Astrocyte of the hippocampus (primary cell): ENCODE measurements around the gene SP110.
"Not testable (repeated sequence)": the region's sequence is repeated elsewhere in the genome, so short reads cannot be mapped to it uniquely, and the experiment has no call there.

ENCODE experiments used
- DNase-seq: peaks from one replicate; pipeline ENCODE4 v3.0.0; 2011; ENCODE audit warnings: low read depth, low spot score

Gene SP110

DNA sequence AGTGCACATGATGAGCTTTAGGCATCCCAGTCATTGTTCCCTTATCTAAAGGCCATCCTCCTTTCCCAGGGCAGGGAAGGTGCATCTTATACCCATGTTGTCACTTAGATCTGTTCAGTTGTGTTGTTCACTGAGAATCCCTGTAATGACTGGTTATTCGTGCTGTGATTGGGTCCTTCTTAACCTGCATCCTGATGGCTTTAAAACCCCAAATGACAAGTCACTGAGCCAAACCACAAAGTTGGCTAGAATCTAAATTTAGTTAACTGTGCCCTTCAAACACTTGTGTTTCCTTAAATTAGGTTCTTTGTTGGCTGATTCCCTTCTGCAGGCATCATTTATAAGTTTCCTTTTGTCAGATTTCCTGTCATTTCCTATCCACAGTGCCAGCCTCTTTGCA lies 92.6 kb downstream of the SP110 start:
- DNase-seq = no peak

DNA sequence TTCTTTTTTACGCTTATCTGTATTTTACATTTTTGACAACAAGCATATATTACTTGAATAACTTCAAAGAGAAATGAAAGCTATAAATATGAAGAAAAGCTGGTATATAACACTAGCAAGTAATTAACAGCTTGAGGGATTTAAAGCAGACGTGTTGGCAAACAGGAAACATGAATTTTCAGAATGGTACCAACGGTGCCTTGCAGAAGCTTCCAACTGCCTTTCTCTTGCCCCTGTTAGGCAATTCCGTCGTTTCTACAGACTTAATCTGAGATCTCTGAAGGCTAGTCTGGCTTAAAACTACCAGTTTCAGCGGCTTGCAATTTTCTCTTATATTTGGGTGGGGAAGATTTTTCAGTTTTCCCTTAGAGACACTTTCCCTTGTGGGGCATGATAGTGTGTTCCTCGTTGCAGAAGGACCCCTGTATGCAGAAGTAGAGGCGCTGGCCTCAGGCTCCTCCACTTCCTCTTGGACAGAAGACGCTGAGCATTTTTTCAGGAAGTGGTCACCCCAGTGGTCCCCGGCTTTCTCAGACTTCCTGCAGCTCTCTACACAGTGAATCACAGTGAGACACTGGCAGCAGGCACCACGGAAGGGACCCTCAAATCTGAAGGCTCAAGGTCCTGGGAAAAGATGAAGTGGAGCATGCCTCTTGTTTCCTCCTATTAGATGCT lies 94.9 kb downstream of the SP110 start:
- no peak for DNase-seq

DNA sequence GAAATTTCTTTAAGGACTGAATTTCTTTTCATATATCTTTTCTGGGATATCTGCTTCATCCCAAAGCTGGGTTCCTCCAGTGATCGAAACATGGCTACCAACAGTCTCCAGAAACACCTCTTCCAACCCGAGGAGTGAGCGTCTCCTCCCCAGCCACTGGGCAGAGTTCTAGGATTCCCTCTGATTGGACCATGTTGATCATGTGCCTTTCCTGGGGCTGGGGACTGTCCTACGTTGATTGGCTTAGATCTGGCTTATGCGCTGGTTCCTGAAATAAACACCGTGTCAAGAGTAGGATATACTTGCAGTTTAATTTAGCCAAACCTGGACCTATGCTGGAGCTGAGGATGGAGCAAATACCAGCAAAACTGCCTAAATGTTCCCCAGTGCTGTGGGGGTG lies 95.5 kb downstream of the SP110 start:
- no peak for DNase-seq

DNA sequence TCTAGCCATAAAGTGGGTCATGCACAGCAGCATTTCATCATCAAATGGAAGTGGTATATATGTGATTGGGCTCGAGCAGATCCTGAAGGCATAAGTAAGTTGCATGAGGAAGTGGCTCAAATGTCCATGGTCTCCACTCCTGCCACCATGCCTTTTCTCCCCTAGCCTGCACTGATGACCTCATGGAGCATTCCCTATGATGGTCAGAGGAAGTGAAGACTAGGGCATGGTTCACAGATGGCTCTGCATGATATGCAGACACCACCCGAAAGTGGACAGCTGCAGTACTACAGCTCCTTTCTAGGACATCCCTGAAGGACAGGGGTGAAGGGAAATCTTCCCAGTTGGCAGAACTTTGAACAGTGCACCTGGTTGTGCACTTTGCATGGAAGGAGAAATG lies 99.4 kb downstream of the SP110 start:
- DNase-seq = not testable (repeated sequence)

DNA sequence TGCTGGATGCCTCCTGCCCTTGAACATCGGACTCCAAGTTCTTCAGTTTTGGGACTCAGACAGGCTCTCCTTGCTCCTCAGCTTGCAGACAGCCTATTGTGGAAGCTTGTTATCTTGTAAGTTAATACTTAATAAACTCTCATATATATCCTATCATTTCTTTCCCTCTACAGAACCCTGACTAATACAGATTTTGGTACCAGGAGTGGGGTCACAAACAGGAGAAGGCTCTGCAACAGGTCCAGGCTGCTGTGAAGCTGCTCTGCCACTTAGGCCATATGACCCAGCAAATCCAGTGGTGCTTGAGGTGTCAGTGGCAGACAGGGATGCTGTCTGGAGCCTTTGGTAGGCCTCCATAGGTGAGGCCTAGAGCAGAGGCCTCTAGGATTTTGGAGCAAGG lies 100.0 kb downstream of the SP110 start:
- not testable (repeated sequence) for DNase-seq
